ENCODE results near the gene AK8.

AK8 gene

DNA sequence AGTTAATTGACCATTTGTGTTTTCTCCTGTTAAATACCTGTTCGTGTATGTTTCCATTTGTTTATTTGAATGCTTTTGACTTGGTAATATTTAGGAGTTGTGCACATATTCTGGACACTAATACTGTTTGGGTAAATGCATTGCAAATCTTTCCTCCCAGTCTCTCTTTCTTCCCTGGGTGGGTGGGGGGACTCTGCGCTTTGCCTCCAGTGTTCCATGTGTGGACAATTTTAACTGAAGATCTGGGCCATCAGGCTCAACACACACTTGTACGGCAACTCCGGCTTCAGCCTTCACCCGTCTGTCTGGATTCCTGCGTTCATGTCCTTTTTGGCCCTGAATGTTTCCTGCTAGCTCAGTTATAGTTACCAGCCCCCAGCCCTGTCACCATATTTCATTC lies 167.8 kb downstream of the AK8 start:
- no peak for DNase-seq

DNA sequence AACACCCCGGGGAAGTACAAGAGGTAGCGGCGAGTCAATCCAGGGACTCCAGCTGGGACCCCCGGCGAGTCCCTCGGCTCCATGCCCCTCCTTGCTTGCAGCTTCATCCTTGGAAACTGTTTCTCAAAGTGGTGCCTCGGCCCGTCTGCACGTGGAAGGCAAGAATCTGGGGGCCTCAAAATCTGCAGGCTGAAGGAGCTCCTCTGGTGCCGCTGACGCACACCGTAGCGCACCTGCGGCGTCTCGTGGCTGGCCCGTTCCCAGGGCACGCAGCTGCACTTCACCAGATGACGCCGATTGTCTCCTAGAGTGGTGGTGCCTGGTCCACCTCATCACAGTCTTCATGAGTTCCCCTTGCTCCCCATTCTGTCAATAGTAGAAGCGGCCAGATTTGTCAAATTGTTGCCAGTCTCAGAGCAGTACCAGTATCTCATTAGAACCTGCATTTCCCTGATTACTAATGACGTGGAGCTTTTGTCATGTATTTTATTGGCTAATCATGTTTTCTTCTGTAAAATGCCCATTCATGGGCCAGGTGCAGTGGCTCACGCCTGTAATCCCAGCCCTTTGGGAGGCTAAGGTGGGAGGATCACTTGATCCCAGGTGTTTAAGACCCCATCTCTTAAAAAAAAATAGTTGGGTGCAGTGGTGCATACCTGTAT lies 169.2 kb downstream of the AK8 start:
- no peak for DNase-seq

DNA sequence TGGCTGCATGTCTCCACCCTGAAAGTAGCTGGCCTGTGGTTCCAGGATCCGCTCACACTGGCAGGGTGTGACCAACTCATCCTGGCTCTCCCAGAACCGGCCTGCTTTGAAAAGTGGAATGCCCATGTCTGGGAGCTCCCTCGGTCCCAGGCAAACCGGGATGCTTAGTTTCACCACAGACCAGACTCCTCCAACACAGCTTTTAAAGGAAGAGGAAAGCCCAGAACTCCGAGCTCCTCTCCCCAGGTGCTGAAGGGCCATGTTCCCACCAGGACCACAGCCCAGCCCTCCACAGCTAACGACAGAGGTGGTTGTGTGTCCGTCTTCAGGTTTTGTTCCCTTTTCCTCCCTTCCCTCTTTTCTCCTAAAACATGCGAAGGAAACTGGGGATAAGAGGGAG lies 169.8 kb downstream of the AK8 start:
- DNase-seq: no peak

DNA sequence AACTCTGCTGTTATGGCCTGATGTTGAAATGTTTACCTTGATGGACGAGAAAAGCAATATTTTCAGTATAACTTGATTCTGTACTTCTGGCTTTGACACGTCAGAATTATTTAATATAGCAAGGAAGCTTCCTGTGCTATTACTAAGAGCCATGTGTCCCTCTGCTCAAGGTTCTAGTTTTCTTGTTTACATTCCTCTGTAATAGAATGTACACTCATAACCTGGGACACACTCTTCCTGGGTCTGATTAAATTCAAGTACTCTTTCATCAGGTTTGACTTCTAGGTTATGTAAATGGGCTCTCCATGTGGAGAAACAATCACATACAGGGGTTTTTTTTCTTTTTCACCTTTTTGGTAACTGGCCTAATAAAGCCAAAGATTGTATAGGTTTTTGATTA lies 174.7 kb downstream of the AK8 start:
- no peak for DNase-seq

DNA sequence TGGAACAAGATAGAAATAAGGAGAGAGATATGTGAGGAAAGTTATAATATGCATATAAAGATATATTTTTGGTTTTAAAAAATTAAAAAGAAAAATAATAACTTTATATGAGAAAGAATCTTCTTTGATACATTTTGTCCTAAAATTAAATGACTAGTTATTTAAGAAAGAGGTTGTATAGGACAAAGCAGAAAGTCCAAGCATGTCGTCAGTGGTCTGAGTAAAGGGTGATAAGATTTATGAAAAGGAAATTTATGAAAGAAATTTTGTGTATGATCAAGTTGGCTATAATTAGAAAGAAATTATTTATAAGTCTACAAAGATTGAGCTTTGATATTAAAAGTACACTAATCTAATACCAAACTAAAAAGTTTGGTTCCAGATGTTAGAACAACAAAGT lies 175.8 kb downstream of the AK8 start:
- DNase-seq: no peak

DNA sequence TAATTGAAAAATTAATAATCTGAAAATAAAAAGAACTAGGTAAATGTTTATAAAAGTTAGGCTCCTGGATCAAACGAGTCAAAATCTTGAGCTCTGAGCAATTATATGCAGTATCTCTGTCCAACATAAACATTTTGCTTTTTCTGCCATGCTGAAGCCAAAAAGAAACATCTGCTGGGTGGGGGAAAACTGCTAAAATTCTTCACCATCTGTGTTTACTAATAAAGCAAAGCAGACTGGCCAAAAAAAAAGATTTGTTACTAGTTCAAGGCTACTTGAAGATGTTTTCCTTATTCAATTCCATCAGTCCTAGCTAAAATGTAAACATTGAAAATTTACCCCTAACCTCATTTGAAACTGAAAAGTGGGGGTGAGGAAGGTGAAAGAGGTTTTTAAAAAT lies 178.1 kb downstream of the AK8 start:
- no peak for DNase-seq

DNA sequence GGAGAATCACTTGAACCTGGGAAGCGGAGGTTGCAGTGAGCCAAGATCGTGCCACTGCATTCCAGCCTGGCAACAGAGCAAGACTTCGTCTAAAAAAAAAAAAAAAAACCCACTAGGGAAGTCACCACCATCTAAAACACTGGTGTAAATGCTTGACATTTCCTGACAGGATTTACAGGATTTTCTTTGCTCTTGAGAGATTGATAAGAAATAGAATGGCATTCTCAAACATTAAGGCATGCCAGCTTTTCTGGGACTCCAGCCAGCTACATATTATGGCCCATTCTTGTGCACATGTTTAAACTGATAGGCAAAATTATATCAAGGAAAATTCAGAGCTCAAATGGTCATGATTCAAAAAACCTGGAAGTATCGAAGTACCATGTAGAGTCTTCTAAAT lies 179.1 kb downstream of the AK8 start:
- DNase-seq: no peak

DNA sequence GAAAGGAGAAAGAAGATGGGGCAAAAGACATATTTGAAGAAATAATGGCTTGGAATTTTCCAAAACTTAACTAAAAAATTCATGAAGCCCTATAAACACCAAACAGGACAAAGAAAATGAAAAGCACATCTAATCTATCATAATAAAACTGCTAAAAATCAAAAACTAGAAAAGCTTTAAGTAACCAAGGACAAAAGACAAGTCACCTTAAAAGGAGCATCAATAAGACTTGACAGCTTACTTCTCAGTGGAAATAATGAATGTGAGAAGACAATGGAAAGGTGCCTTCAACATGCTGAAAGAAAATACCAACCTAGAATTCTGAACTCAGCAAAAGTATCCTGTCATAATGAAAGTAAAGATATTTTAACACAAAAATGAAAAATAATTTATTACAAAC lies 180.9 kb downstream of the AK8 start:
- no peak for DNase-seq

DNA sequence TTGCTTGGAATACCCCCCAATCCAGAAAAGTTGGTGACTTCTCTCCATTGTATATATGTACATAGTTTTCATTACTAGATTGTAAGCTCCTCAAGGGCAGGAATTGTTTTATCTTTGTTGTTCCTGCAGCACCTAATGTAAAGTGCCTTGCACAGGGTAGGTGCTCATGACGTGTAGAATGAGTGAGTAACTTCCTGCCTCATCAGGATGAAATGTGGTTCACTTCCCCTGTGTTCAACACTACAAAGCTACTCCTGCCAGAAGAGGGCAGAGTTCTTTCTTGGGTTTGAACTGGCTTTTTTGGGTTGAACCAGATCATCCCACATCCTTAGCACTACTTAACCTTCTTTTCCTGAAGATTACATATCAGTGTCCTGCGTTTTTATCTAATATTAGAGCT lies 183.9 kb downstream of the AK8 start:
- DNase-seq: no peak

DNA sequence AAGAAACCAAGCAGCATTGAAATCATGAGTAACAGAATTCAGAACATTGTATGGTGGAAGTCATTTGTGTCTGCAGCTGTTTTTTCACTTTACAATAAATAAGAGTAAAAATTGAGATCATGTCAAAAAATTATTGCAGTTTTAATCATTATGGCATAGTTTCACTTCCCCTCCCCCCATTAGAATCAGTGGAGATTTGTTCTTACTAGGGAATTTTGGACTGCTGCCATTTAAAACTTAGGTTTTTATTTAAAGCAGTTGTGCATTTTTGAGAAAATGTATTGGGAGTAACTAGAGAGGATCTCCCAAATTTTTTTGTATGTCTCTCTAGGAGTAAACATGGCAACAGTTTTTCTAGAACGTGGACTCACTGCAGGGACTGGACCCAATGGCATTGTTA lies 187.4 kb downstream of the AK8 start:
- DNase-seq: no peak

DNA sequence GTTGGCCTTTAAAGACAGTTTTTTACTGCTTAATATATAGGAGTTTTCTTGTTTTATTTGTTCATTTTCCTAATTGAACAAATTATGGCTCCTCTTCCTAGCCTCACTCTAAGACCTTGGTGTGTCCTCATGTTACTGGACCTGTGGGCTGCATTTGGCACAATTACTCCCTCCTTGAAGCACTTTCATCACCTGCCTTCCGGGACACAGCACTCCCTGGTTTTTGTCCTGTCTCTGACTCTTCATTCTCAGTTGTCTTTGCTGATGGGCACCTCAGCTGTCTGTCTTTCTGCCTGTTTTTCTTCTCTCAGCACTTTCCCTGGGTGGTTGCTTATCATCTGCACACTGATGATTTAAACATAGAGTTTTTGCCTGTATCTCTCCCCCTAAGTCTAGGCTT lies 194.2 kb downstream of the AK8 start:
- DNase-seq: no peak

DNA sequence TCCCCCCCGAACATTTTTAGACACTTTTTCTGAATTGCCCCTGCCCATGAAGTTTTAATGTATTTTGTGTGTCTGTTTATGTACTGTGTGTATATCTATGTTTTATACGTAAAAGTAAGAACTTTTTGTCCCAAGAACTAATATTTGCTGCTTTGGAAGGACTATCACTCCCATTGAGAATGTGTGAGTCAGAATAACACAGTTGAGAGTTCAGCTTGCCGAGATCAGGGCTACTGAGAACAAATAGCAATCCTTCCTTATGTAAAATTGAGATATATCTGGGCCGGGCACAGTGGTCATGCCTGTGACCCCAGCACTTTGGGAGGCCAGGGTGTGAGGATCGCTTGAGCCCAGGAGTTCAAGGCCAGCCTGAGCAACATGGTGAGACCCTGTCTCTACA lies 196.5 kb downstream of the AK8 start:
- no peak for DNase-seq

DNA sequence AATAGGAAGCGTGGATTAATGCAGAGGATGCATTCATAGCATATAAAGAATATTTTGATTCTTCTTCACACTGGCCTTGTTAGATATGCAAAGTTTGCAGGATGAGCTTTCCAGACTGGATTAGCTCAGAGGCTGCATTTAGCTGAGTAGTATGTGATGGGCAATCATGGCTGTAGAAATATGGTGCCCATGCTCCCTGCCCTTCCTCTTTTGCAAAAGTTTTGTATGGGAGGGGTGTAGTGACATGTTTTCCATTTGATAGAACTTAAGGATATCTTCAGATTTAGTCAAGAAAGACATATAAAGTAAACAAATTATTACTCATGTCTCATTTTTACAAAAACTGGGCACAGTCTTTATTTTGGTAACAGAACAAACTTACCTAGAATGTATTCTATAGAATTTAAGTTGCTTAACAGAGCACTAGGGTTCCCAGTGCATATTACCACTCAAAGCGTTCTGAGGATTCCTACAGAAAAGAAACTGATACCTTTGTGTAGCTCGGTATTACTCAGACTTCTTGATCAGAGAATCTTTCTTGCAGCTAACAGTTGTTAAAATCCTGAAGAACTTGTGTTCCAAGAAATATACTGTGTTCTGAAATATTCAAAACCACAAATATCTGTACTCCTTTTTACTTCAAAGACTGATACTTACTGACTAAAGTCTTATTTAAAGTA lies 198.0 kb downstream of the AK8 start:
- no peak for DNase-seq

DNA sequence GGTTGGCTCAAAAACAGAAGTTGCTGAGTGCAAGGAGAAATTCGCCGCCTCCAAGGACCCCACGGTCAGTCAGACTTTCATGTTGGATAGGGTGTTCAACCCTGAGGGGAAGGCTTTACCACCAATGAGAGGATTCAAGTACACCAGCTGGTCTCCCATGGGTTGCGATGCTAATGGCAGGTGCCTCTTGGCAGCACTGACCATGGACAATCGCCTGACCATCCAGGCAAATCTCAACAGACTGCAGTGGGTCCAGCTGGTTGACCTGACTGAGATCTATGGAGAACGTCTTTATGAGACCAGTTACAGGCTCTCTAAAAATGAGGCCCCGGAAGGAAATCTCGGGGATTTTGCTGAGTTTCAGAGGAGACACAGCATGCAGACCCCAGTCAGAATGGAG lies 200.1 kb downstream of the AK8 start:
- no peak for DNase-seq

Data from NCI-H1417 (cell line).